NCI-H82 treated with DMSO at 0.1 percent for 48 hours (cell line): ENCODE measurements around the gene RHEBL1.

Experiments used
- DNase-seq: peaks from one replicate; lab custom pipeline; 2025; ENCODE audit not compliant: unreplicated experiment; lab: John Stamatoyannopoulos, UW

RHEBL1 gene

DNA sequence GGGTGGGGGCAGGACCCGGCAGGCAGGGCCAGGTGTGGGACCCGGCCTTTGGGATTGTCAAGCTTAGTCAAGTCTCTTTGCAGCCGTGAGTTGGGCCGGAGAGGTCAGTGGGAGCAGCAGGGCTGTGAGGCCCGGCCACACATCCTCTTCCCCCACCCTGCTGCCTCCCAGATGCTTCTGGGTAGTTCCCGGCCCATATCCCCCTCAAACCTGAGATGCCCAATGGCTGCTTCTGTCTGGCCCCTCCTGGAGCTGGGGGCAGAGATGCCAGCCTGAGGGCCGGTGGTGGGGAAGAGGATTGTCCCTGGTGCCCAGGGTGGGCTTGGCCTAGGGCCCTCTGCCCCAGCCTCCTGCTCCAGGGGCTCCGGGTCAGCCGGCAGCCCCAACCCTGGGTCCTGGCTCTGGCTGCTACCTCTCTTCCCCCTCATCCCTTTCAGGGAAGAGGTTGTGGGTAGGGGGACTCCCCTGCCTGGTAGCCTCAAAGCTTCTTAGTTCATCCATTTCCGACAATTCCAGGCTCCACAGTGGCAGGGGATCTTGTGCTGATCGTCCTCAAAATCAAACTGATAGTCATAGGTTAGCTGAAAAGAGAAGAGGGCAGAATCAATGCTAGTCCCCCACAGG lies 48.4 kb downstream of the RHEBL1 start:
- DNase-seq: no peak

DNA sequence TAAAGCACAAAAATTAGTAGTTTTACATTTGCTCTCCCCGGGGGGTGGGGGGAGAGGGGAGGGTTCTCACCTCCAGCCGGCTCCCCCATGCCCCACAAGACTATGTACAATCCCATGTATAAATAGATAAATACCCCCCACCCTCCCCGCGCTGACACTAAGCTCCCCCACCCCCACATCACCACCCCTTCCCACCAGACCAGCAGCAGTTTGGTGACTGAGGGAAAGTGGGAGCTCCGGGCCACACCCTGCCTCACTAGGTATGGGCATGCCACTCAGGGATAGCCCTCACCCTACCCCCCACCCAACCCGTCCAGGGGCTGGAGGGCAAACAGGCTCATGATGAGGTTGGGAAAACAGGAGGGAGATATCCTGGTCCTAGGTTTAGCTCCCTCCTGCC lies 49.3 kb downstream of the RHEBL1 start:
- DNase-seq: no peak

DNA sequence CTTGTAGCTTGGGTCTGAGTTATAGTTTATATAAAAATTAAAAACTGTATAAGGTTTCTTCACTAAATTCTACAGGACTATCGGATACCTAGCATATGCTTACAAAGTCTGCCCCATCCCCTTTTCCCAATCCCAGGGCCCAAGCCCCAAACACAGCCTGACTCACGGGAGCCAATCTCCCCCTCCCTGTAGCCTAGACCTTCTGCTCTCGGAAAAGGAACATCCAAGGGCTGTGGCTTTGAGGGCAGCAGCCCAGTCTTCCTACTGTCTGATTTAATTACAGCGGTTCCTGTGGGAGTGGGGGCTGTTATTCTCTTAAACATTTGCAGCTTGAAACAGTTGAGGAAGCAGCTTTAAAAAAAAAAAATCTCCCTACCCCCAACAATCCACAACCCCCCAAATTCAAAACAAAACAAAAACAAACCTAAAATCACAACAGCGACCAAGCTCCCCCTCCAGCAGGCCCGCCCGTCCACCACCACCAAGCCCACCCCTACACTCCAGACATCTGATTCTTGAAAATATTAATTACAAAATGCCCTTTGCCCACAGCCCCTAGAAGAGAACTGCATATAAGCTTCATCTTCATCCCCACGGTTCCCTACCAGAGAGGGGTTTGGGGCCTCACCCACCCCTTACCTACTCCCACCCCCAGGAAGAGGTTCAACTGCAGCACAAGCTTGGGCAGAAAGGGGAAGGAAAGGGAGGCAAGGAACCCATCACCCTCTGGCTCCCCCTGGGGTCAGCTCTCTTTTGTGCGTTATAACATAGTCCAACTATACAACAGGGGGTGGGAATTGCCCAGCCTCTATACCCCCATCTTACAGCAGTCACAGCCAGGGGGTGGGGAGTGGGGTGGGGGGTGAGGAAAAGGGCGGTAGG lies 50.1 kb downstream of the RHEBL1 start:
- no peak for DNase-seq

DNA sequence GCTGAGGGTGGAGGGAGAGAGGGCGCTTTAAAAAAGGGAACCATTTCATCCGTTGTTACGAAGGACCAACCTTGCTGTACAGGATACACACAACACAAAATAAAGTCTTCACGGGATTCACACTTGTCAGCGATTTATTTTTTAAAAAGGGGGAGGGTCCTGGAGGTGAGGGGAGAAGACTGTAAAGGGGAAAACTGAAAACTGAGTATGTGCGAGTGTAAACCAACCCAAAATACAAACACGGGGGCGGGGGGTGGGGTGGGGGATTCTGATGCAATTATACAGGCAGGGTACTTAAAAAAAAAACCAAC lies 50.7 kb downstream of the RHEBL1 start:
- no peak for DNase-seq

DNA sequence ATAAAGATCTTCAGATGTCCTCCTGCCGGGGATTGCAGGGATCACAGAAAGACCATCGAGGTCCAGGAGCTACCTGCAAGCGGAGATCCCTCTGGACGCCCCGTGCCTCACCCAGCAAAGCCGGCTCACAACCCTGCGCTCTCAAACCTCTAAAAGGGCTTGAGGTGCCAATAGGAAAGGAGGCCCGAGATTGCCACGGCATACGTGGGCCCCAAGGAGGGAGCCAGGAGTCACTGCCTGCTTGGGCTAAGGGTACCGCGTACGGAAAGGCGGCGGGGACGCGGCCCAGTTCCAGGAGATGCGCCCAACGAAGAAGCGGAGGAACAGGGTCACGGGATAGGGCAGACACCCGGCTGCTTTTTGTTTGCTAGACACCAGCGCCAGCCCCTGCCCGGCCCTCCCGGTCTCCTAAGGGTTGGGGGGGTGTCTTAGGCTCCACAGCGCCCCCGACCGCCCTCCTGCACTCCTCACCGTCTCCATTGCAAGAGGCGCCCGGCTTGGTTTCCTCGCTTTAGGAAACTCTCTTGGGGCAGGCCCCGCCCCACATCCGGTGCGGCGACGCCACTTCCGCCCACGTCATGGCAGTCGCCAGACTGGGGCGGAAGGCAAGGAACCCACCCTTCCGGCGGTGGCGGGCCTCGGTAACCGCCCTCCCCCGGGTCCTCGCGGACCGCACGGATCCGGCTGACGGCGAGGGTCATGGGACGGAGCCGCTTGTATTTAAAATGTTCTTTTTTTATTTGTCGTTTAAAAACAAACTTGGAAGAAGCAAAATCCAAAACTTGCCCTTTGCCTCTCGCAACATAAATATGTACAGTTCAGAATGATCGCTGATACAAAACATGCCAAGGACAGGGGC lies 51.3 kb downstream of the RHEBL1 start, which contains the start of gene PRKAG1:
Gene PRKAG1, minus strand, starts transcription at position 516 of the 859 bp plus-strand sequence. Its CDS starts 36 bp downstream, at position 480.
- peak; percentile 87 for DNase-seq

DNA sequence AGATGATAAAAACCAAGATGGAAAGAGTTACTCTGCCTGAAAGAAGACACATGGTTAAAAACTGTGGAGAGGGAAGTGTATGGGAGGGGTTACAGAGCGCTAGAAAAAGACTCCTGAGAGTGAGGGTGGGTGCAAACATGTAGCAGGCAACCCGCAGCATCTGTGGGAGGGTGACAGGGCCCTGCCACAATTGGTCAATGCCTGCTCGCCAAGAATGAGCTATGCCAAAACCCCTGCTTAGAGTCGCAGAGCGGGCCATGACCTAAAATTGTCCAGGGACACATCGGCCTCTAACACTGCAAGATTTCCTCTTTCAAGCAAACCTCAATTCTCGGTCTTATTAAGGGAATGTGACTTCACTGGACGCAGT lies 51.9 kb downstream of the RHEBL1 start:
- no peak for DNase-seq

- DNase-seq: no peak
These were observed 54.6 kb downstream of the RHEBL1 start for GRCh38 chr12:49015196-49015595.
